KG1 (cell line): Measurements from ENCODE around the gene BCAR1.
"Not testable (repeated sequence)": the region's sequence is repeated elsewhere in the genome, so short reads cannot be mapped to it uniquely, and the experiment has no call there.

Experiments
- DNase-seq: peaks from one replicate; lab custom pipeline; 2025; lab: John Stamatoyannopoulos, UW

BCAR1 gene

GRCh38 chr16:75224306-75225082, 26.9 kb downstream of the BCAR1 start:
- DNase-seq = no peak

GRCh38 chr16:75223129-75223528, 28.3 kb downstream of the BCAR1 start:
- not testable (repeated sequence) for DNase-seq

GRCh38 chr16:75222271-75222783, 29.1 kb downstream of the BCAR1 start:
- no peak for DNase-seq

GRCh38 chr16:75219838-75220237, 31.6 kb downstream of the BCAR1 start:
- no peak for DNase-seq

- DNase-seq = no peak
Observed at GRCh38 chr16:75219088-75219487, 32.3 kb downstream of the BCAR1 start.

GRCh38 chr16:75218256-75219076, 33.0 kb downstream of the BCAR1 start, which contains the start of gene CTRB1:
TSS of gene CTRB1 (plus strand) at chr16:75218988. CDS start at chr16:75219008, 20 bp downstream.
- DNase-seq = no peak

GRCh38 chr16:75217389-75217851, 34.0 kb downstream of the BCAR1 start:
- no peak for DNase-seq

GRCh38 chr16:75216576-75216975, 34.8 kb downstream of the BCAR1 start:
- no peak for DNase-seq

- DNase-seq = no peak
Observed at GRCh38 chr16:75216127-75216526, 35.3 kb downstream of the BCAR1 start.

- DNase-seq = not testable (repeated sequence)
Observed at GRCh38 chr16:75211286-75211685, 40.1 kb downstream of the BCAR1 start.

- no peak for DNase-seq
Observed at GRCh38 chr16:75209944-75210343, 41.5 kb downstream of the BCAR1 start.

GRCh38 chr16:75209514-75209913, 41.9 kb downstream of the BCAR1 start:
- DNase-seq = not testable (repeated sequence)

GRCh38 chr16:75208861-75209505, 42.4 kb downstream of the BCAR1 start:
- no peak for DNase-seq

GRCh38 chr16:75208242-75208825, 43.1 kb downstream of the BCAR1 start:
- no peak for DNase-seq

- no peak for DNase-seq
Observed at GRCh38 chr16:75207831-75208230, 43.6 kb downstream of the BCAR1 start.

- DNase-seq = no peak
Observed at GRCh38 chr16:75206749-75207451, 44.5 kb downstream of the BCAR1 start, which contains the start of gene CTRB2. TSS of gene CTRB2 (minus strand) at chr16:75207161. CDS start at chr16:75207141, 20 bp downstream.

GRCh38 chr16:75205961-75206748, 45.3 kb downstream of the BCAR1 start:
- not testable (repeated sequence) for DNase-seq

- DNase-seq = not testable (repeated sequence)
Observed at GRCh38 chr16:75205438-75205837, 46.0 kb downstream of the BCAR1 start.

GRCh38 chr16:75204905-75205304, 46.5 kb downstream of the BCAR1 start:
- DNase-seq = not testable (repeated sequence)

GRCh38 chr16:75204410-75204758, 47.0 kb downstream of the BCAR1 start:
- DNase-seq = no peak
